PFSK-1 (cell line): ENCODE measurements around the gene KPNA3.

Source experiments
- FOXP2 ChIP-seq: optimal IDR thresholded peaks from 2 replicates; pipeline ENCODE3; 2011; ENCODE audit warnings: borderline replicate concordance, control low read depth, inconsistent platforms; ENCODE audit not compliant: insufficient read depth; ENCODE audit errors: extremely low read length, extremely low read depth
- POLR2AphosphoS5 ChIP-seq: IDR thresholded peaks from 2 replicates; pipeline ENCODE4 v1.6.1; 2012; ENCODE audit warnings: low read depth, mild to moderate bottlenecking, control low read depth, low read length, moderate library complexity
- REST ChIP-seq, 2 experiments: IDR thresholded peaks; 2 replicates each; pipeline versions ENCODE4 v1.6.1 to v1.8.0; 2011 to 2012; ENCODE audit warnings: low read depth in 2 of 2, low read length in 2 of 2, control low read depth in 1 of 2, inconsistent platforms in 1 of 2, mild to moderate bottlenecking in 1 of 2, moderate library complexity in 1 of 2; ENCODE audit not compliant: insufficient read depth in 1 of 2
- SIN3A ChIP-seq: IDR thresholded peaks from 2 replicates; pipeline ENCODE4 v1.6.1; 2012; ENCODE audit warnings: mild to moderate bottlenecking, low read length, moderate library complexity, borderline replicate concordance; ENCODE audit not compliant: insufficient read depth
- TAF1 ChIP-seq: IDR thresholded peaks from 2 replicates; pipeline ENCODE4 v1.6.1; 2012; ENCODE audit warnings: low read length, control low read depth, borderline replicate concordance; ENCODE audit not compliant: insufficient read depth

Gene KPNA3

GRCh38 chr13:49657241-49657641 lies 135.2 kb downstream of the KPNA3 start:
- no peak for TF ChIP-seq REST (IDR thresholded peaks at IDR 0.05; ENCODE audit: insufficient read depth in 1 of 2, low read depth in 2 of 2, low read length in 2 of 2)
- TF ChIP-seq FOXP2: no peak
- TF ChIP-seq SIN3A: no peak
- no peak for TF ChIP-seq TAF1
- TF ChIP-seq POLR2AphosphoS5: no peak

- no peak for TF ChIP-seq POLR2AphosphoS5
- TF ChIP-seq FOXP2: no peak
- no peak for TF ChIP-seq REST (IDR thresholded peaks at IDR 0.05; ENCODE audit: insufficient read depth in 1 of 2, low read depth in 2 of 2, low read length in 2 of 2)
- no peak for TF ChIP-seq SIN3A
Observed at GRCh38 chr13:49655906-49656305, 136.6 kb downstream of the KPNA3 start.

- no peak for TF ChIP-seq POLR2AphosphoS5
- TF ChIP-seq TAF1: no peak
- no peak for TF ChIP-seq FOXP2
- TF ChIP-seq SIN3A: no peak
- TF ChIP-seq REST (IDR thresholded peaks at IDR 0.05; ENCODE audit: insufficient read depth in 1 of 2, low read depth in 2 of 2, low read length in 2 of 2): no peak
Observed at GRCh38 chr13:49654011-49654410, 138.5 kb downstream of the KPNA3 start.

GRCh38 chr13:49653478-49653877 lies 139.0 kb downstream of the KPNA3 start:
- TF ChIP-seq POLR2AphosphoS5 (no peak), REST (IDR thresholded peaks at IDR 0.05; ENCODE audit: insufficient read depth in 1 of 2, low read depth in 2 of 2, low read length in 2 of 2) (no peak), FOXP2 (no peak), SIN3A (no peak), TAF1 (no peak)
